GM08714 (cell line): ENCODE data around the gene KLHL6.

Experiments
- H3K4me3 ChIP-seq: fragments of 200-500 bp; sonication (Bioruptor generic); 2 replicates; pipeline ENCODE4 v1.5.1; 2014; ENCODE audit warnings: mild to moderate bottlenecking, low read length, inconsistent platforms
- ZNF274 ChIP-seq: IDR thresholded peaks from 2 replicates; pipeline ENCODE4 v1.6.1; 2012; ENCODE audit warnings: mild to moderate bottlenecking, low read depth, low read length

KLHL6 gene

GRCh38 chr3:183555541-183556081 is at the start of gene KLHL6:
Gene KLHL6 (minus strand): TSS chr3:183555706. CDS start chr3:183555653, 53 bp downstream.
- TF ChIP-seq ZNF274 = no peak
- peak within 1 kb of the TSS; percentile 69 for H3K4me3 ChIP-seq

- no peak for TF ChIP-seq ZNF274
- no peak overlapping the region for H3K4me3 ChIP-seq
Observed at GRCh38 chr3:183597959-183598358, 42.5 kb upstream of the KLHL6 start.

GRCh38 chr3:183594636-183595035 is 39.1 kb upstream of the KLHL6 start:
- TF ChIP-seq ZNF274 = no peak
- no peak overlapping the region for H3K4me3 ChIP-seq

- no peak overlapping the region for H3K4me3 ChIP-seq
- no peak for TF ChIP-seq ZNF274
Observed at GRCh38 chr3:183592821-183593220, 37.3 kb upstream of the KLHL6 start.

GRCh38 chr3:183591881-183592521 is 36.5 kb upstream of the KLHL6 start:
- H3K4me3 ChIP-seq = no peak overlapping the region
- TF ChIP-seq ZNF274 = no peak

- no peak overlapping the region for H3K4me3 ChIP-seq
- no peak for TF ChIP-seq ZNF274
Observed at GRCh38 chr3:183590442-183590841, 34.9 kb upstream of the KLHL6 start.

- TF ChIP-seq ZNF274 = no peak
- no peak overlapping the region for H3K4me3 ChIP-seq
Observed at GRCh38 chr3:183587336-183587735, 31.8 kb upstream of the KLHL6 start.

GRCh38 chr3:183586477-183586876 is 31.0 kb upstream of the KLHL6 start:
- TF ChIP-seq ZNF274 = no peak
- H3K4me3 ChIP-seq = no peak overlapping the region

GRCh38 chr3:183584914-183585280 is 29.4 kb upstream of the KLHL6 start:
- H3K4me3 ChIP-seq = no peak overlapping the region
- TF ChIP-seq ZNF274 = no peak

- no peak for TF ChIP-seq ZNF274
- H3K4me3 ChIP-seq = no peak overlapping the region
Observed at GRCh38 chr3:183584246-183584913, 28.9 kb upstream of the KLHL6 start.

- no peak overlapping the region for H3K4me3 ChIP-seq
- TF ChIP-seq ZNF274 = no peak
Observed at GRCh38 chr3:183583331-183584245, 28.1 kb upstream of the KLHL6 start.

- no peak for TF ChIP-seq ZNF274
- H3K4me3 ChIP-seq = no peak overlapping the region
Observed at GRCh38 chr3:183582161-183582560, 26.7 kb upstream of the KLHL6 start.

- TF ChIP-seq ZNF274 = no peak
- no peak overlapping the region for H3K4me3 ChIP-seq
Observed at GRCh38 chr3:183581496-183582155, 26.1 kb upstream of the KLHL6 start.

- no peak for TF ChIP-seq ZNF274
- H3K4me3 ChIP-seq = no peak overlapping the region
Observed at GRCh38 chr3:183579967-183580900, 24.7 kb upstream of the KLHL6 start.
